Mesangial cell (primary cell): ENCODE data around the gene TOP1. TPM values are rescaled to one million over a fixed set of nuclear protein-coding genes. Genes with fewer than 3 reads are reported as not detected.

Experiments
- total RNA-seq: library from RNA; depleted of rRNA; stranded (reverse); fragments of >200 nt; gene quantifications from 2 replicates; pipeline ENCODE4 v1.2.3, GENCODE V29; 2015

Gene TOP1
- total RNA-seq = 13.4 and 20.2 TPM in 2 replicates

GRCh38 chr20:41028359-41029149 is at the start of gene TOP1:
Gene TOP1, plus strand, starts transcription at chr20:41028822. Its CDS starts 246 bp downstream, at chr20:41029068.

GRCh38 chr20:41136680-41137613 is 108.3 kb downstream of the TOP1 start, which contains the start of gene PLCG1:
Gene PLCG1, plus strand, starts transcription at chr20:41137543. Its CDS starts 99 bp downstream, at chr20:41137642.

Other genes starting within 250 kb of the TOP1 start
- 61.4 and 105 TPM in 2 replicates for gene PLCG1, start 108.7 kb downstream of the TOP1 start, total RNA-seq